Stromal cell of bone marrow (primary cell): ENCODE data around the gene TTC34.
"Not testable (repeated sequence)": the region's sequence is repeated elsewhere in the genome, so short reads cannot be mapped to it uniquely, and the experiment has no call there.

Source experiments
- DNase-seq: peaks from one replicate; pipeline ENCODE4 v3.0.0-alpha.2; 2012; ENCODE audit warnings: low read depth

TTC34 gene

GRCh38 chr1:2810899-2811532 lies 9.5 kb upstream of the TTC34 start:
- DNase-seq, result no peak

GRCh38 chr1:2810281-2810680 lies 8.8 kb upstream of the TTC34 start:
- DNase-seq, result no peak

GRCh38 chr1:2809656-2810055 lies 8.2 kb upstream of the TTC34 start:
- no peak for DNase-seq

GRCh38 chr1:2808831-2809605 lies 7.5 kb upstream of the TTC34 start:
- no peak for DNase-seq

GRCh38 chr1:2808386-2808705 lies 6.9 kb upstream of the TTC34 start:
- DNase-seq, result no peak

- no peak for DNase-seq
These were observed 6.3 kb upstream of the TTC34 start for GRCh38 chr1:2807678-2808385.

- no peak for DNase-seq
These were observed 5.5 kb upstream of the TTC34 start for GRCh38 chr1:2807036-2807435.

- no peak for DNase-seq
These were observed 5.1 kb upstream of the TTC34 start for GRCh38 chr1:2806591-2806990.

- DNase-seq, result no peak
These were observed 4.4 kb upstream of the TTC34 start for GRCh38 chr1:2805801-2806430.

GRCh38 chr1:2804628-2805351 lies 3.3 kb upstream of the TTC34 start:
- DNase-seq, result no peak

- no peak for DNase-seq
These were observed 2.6 kb upstream of the TTC34 start for GRCh38 chr1:2803931-2804627.

- DNase-seq, result no peak
These were observed 1.8 kb upstream of the TTC34 start for GRCh38 chr1:2803086-2803930.

- no peak for DNase-seq
These were observed 998 bp upstream of the TTC34 start for GRCh38 chr1:2802421-2802961.

GRCh38 chr1:2801046-2801445 lies 447 bp downstream of the TTC34 start:
- no peak for DNase-seq

- no peak for DNase-seq
These were observed 838 bp downstream of the TTC34 start for GRCh38 chr1:2800664-2801045.

GRCh38 chr1:2799811-2800663 lies 1.5 kb downstream of the TTC34 start:
- no peak for DNase-seq

- DNase-seq, result not testable (repeated sequence)
These were observed 2.5 kb downstream of the TTC34 start for GRCh38 chr1:2798958-2799357.

GRCh38 chr1:2797741-2798016 lies 3.8 kb downstream of the TTC34 start:
- no peak for DNase-seq

GRCh38 chr1:2796890-2797740 lies 4.4 kb downstream of the TTC34 start:
- no peak for DNase-seq
